ENCODE results near the gene RAB27B.

Gene RAB27B

DNA sequence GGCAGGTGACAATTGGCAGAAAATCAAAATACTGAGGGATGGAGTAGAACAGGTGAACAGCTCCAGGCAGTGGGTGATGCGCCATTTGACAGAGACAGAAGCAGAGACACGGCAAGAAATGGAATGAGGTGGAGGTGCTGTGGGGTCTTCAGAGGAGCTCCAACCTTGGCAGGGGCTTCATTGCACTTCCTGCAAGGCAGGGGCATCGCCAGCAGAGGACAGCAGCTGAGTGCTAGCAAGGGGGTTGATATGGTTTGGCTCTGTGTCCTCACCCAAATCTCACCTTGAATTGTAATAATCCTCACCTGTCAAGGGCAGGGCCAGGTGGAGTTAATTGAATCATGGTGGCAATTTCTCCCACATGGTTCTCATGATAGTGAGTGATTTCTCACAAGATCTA lies 88.2 kb downstream of the RAB27B start:
- FAIRE-seq: no peak

DNA sequence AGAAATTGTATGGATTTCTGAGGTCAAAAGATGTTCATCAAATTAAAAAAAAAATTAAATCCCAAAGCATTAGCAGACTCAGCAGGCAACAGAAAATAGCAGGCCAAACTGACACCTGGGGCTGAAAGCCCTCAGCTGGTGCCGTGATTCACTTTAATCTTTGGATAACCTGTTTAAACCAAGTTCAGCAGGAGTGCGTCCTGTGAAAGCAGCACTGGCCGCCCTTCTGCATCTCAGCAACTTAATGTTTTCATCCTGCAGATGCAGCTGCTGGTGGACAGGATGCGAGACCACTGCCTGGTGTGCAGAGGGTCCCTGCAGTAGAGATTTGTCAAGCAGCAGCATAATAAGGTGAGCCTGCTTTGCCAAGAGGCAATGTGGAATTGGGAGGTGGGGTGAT lies 89.8 kb downstream of the RAB27B start:
- FAIRE-seq: no peak

DNA sequence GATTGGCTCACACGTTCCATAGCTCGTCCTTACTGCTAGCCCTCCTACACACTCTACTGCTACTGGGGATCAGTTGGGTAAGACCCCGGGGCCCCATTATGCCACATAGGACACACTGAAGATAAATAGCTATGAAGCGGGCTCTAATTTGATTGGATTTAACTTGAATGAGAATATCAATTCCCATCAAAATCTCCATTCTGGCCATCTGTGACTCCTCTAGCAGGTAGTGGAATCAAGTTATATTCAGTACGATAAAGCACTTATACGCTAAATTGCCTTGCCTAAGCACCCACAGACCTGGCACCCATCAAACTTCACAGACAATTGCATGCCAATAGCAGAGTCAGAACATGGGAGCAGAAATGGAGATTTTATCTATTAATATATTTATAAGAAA lies 91.1 kb downstream of the RAB27B start:
- no peak for FAIRE-seq

DNA sequence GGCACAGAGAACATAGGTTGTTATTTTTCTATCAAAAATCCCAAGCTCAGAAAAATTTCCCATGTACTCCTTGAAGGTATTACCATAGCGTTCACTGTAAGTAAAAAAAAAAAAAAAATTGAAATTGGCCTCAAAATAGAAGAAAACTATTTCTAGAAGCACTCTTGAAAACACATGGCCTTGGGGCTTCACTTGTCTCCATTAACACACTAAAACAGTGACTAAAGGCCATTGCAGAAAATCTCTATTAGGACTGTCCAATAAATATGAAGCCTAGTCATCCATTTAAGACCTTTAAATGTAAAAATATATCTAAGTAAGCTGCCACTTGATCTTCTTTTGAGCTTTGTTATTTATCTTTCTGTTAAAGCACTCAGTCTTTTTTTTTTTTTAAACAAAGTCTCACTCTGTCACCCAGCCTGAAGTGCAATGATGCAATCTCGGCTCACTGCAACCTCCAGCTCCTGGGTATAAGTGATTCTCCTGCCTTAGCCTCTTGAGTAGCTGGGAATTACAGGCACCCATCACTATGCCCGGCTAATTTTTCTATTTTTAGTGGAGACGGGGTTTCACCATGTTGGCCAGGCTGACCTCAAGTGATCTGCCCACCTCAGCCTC lies 95.2 kb downstream of the RAB27B start:
- FAIRE-seq: no peak

DNA sequence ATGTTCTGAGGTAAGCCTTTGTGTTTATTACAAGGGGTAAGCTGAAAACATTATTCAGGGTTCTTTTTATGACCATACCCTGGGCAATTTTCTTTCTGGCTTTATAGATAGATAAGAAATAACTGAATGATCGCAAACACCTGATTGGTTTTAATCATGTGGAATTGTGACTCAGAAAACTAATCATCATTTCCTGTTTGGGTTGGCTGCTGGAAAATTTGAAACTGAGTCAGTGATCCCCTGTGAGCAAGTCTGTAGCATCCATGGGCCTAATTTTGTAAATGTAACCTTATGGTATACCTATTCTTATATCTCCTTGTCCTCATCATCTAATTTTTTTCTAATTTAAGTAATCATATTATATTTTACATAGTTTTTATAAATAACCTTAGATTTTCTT lies 96.7 kb downstream of the RAB27B start:
- no peak for FAIRE-seq

DNA sequence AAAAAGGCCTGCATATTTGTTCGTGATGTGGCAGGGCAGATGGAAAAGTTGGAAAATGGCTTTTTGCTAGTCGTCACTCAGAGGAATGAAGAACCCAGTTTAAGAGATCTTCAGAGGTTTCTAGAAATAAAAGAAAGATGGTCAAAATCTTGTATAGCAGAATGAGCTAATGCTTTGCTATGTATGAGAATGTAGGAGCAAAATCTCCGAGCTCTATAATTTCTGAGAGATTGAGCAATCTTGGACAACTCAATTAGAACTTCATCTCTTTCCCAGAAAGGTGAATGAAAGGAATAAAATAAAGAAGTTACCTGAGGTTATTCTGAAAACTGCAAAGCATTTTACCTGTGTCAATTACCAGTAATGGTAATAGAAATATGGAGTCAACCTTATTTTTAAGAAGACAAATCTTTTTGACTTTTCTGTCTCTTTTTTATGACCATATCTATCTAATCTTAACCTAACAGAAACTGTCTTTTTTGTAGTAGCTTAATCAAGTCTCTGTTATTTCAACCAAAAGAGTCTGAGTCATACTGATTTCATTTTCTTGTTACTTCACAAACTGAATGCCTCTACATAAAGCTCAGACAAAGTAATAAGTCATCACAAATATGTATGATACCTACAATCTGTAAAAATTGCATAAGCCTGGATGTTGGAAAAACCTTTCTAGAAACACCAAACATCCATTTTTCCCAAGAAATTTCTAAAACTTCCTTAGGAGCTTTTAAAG lies 98.5 kb downstream of the RAB27B start:
- FAIRE-seq: no peak

DNA sequence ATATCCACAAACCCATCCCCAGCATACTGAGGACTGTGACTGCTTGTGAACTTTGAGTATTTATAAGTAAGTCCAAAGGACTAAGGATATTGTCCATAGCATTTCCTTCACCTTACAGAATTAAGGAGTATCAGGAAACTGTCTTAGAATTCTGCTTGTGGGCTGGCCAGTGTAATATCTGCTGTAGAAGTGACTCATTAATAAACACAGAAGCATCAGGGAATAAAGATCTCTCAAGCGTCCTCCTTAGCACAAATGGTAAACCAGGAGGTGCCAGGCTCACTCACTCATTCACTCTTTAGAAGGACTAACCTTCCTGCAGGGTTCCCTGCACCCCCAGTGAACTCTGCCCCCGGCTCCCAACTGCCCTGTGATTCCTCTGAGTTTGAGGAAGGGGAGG lies 100.0 kb downstream of the RAB27B start:
- FAIRE-seq: no peak

DNA sequence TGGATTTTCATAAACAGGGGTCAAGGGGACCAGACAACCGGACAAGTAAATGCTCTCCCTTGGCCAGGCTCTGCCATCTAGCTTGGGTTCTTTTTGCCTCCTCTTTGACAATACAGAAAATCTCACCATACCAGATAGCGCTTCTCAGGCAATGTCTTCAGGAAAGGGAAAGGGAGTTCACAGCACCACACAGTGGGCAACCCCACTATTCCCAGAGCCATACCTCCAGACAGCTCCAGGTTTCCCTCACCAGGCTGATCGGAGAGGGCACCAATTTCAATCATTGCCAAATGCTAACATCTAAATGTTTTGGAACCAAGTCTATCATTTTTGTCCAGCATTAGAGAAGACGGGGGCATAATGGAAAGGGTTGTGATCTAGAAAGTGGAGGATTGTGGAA lies 102.9 kb downstream of the RAB27B start:
- FAIRE-seq: no peak

DNA sequence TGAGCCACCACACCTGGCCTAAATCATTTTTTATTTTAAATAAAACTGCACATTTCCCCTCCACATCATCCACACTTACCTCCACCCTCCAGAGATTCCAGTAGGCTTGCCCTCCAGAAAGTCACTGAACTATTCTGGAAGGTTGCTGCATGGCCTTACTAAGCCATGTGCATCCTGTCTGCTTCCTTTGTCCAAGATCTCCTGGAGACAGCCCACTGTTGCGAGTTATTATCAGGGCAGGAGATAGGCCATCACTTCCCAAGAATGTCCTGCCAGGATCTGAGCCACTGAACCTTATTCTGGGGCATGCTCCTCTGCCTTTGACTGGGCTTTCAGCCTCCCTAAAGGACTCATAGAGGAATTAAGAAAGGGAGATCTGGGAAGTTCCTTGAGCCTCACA lies 104.2 kb downstream of the RAB27B start:
- no peak for FAIRE-seq

DNA sequence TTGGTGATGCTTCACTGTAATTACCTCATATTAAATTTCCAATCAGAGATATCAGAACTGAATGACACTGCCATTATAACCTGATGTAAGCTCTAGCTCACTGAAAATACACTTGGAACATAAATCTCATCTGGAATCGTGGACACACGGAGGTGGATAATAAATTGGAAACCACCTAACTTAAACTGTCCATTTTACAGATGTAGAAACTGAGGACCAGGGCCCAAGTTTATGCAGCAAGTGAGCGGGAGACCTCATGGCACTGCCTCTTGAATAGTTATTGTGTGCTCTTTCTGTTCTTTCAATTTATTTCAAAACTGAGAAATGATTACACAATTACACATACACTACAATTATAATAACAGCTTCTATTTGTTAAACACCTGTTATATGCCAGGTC lies 110.2 kb downstream of the RAB27B start:
- FAIRE-seq: no peak

DNA sequence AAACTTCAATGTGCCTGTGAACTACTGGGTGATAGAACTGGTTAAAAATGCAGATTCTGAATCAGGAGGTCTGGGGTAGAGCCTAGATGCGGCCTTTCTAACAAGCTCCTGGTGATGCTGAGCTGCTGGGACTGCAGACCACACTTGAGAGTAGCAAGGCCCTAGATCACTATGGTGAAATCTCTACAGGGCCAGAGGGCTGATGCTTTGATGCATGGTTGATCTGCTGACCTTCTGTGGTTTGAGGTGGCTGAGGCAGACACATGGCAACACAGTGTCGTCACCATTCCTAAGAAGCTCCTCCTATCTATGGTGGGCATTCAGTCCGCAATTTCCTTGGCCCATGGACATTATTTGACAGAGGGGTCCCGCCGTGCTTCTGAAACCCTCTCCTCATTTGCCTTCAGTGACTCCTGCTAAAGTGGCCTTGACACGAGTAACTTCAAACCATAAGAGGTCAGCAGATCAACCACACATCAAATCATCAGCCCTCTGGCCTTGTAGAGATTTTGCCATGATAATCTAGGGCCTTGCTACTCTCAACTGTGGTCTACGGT lies 111.2 kb downstream of the RAB27B start:
- FAIRE-seq: no peak

DNA sequence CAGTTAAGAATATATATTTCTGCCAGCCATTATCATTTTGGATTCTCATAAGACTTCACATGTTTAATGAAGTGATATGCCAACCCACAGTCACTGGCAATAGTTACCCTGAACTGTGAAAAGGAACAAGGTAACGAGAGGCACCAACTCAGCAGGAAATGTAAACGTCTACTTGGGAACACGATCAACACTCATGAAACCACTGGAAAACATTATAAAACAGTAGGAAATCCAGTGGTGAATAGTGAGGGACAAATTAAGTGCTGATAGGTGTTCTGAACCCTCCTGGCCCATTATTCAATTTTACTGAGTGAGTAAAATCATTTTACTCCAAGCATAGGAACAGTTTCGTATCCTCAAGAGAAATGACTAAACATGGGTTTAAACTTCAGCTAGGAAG lies 113.9 kb downstream of the RAB27B start:
- no peak for FAIRE-seq

DNA sequence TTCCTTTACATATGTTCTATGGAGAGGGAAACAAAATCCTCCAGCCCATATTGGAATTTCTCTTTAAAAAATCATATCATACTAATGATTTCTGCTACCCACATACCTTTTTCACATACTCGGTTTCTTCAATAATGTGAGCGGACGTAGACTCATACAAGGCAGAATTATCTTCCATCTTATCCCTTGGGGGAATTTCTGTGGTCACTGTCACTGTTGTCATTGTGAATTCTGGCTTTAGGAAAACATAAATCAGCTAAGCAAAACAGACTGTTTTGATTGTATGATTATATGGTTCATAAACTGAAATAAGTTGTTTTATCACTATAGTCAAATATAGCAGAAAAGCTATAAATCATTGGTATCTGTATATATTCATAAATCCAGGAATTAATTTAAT lies 114.3 kb downstream of the RAB27B start:
- no peak for FAIRE-seq

Data from colon (tissue), 2 donors.